ENCODE results near the gene EPB41L4A. TPM values are rescaled to one million over a fixed set of nuclear protein-coding genes. Genes with fewer than 3 reads are reported as not detected.

The EPB41L4A gene
- total RNA-seq, 2 donors from 2014 or later = 7.0 to 16.2 TPM

DNA sequence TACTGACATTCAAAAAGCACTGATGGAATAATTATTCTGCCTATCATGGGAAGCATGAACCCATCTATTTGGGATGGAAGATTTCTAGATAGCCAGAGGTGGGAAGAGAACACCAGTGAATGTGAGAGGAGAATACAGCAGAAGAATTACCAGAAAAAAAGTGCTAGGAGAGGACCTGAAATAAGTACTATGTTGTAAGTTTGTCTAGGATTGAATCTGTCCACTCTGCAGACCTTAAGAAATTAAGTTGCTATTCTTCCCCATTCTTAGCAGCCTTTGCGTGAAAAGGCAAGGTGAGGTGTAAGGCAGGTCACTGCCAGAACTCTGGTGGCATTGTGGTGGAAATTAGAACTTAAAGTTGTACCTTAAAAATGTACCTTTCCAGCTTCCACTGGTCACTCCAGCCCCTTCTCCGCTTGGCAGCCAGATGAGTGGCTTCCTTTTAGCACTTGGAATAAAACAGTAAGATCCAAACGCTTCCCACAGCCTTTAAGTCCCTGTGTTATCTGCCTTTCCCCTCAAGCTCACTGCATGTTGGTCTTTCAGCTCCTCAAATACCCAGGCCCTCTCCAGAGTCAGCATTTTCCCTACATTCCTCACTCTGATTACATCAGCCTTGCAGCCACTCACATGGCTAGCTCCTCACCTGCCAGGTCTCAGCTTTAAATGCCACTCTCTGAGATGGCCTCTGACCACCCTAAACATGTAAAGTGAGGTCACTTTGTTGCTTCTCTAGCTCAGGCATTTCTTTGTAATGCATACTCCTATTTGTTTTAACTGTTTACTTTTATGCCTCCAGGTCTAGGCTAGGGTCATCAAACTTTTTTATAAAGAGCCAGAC lies 253.0 kb downstream of the EPB41L4A start:
- Histone ChIP-seq H3K4me1 (peaks cover 20% of the 10 kb centered on the region), H3K9me3 (no peaks in the 10 kb centered on the region), H3K36me3 (replicated peaks in 1 of 2; ENCODE audit: insufficient read depth in 1 of 2, low read depth in 2 of 2) (peaks cover 6 to 11% of the 10 kb centered on the region in 2 donors), H3K4me3 (no peak overlapping the region), H3K27ac (no peak overlapping the region), H3K27me3 (no peaks in the 10 kb centered on the region)
- intact Hi-C loops (cut with DNase I) = no loop called here
- no peak for DNase-seq
- ATAC-seq = no peak
- WGBS, 2 donors = 76 to 84% methylated on average over 3 of the region's 3 CpGs
- TF ChIP-seq, protein P1, sequence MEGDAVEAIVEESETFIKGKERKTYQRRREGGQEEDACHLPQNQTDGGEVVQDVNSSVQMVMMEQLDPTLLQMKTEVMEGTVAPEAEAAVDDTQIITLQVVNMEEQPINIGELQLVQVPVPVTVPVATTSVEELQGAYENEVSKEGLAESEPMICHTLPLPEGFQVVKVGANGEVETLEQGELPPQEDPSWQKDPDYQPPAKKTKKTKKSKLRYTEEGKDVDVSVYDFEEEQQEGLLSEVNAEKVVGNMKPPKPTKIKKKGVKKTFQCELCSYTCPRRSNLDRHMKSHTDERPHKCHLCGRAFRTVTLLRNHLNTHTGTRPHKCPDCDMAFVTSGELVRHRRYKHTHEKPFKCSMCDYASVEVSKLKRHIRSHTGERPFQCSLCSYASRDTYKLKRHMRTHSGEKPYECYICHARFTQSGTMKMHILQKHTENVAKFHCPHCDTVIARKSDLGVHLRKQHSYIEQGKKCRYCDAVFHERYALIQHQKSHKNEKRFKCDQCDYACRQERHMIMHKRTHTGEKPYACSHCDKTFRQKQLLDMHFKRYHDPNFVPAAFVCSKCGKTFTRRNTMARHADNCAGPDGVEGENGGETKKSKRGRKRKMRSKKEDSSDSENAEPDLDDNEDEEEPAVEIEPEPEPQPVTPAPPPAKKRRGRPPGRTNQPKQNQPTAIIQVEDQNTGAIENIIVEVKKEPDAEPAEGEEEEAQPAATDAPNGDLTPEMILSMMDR (IDR thresholded peaks at IDR 0.05) = no peak
- TF ChIP-seq POLR2A (IDR thresholded peaks at IDR 0.05) = no peak

DNA sequence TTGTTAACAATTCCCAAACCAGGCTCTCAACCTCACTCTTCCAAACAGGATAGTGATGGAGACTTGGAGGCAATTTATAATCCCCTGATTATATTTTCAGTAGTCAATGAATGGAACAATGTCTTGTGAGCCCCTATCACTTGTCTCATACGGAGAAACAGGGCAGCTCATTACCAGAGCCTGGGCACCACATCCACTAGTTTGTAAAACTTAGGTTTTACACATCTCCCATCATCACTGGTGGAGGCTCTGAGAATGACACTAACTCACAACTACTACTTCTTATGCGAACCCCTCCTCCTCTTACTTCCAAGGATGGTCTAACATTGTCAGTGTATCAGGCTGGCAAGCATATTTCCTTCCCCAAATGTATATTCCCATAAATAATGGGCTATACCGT lies 253.7 kb downstream of the EPB41L4A start:
- DNase-seq (no peak), ATAC-seq (no peak)
- Histone ChIP-seq H3K36me3 (replicated peaks in 1 of 2; ENCODE audit: insufficient read depth in 1 of 2, low read depth in 2 of 2) (peaks cover 6 to 11% of the 10 kb centered on the region in 2 donors), H3K9me3 (no peaks in the 10 kb centered on the region), H3K27me3 (no peaks in the 10 kb centered on the region), H3K27ac (no peak overlapping the region), H3K4me3 (no peak overlapping the region), H3K4me1 (peaks cover 22% of the 10 kb centered on the region)
- TF ChIP-seq, protein P1 (IDR thresholded peaks at IDR 0.05) = no peak
- no peak for TF ChIP-seq POLR2A (IDR thresholded peaks at IDR 0.05)
- 74 to 79% methylated on average over 3 of the region's 3 CpGs for WGBS, 2 donors
- intact Hi-C loops (cut with DNase I) = no loop called here

DNA sequence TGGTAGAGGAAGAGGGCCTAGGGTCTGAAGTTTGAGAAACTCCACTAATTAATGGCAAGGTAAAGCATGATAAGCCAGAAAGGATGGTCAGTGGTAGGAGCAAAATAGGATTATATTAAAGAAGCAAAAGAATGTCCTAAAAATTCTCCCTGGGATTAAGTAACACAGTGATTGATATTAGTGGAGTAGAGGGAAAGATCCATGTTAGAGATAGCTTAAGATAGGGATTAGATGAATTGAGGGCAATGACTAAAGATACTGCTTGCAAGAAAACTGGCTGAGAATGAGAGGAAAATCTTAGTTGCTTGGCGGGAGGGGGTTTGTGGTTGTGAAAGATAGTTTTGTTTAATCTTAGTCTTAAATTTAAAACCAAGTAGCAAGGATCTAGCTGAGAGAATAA lies 255.6 kb downstream of the EPB41L4A start:
- ATAC-seq (no peak), DNase-seq (no peak)
- Histone ChIP-seq H3K27ac (no peak overlapping the region), H3K27me3 (no peaks in the 10 kb centered on the region), H3K4me3 (no peak overlapping the region), H3K4me1 (peaks cover 26% of the 10 kb centered on the region), H3K36me3 (replicated peaks in 1 of 2; ENCODE audit: insufficient read depth in 1 of 2, low read depth in 2 of 2) (peaks cover 6 to 11% of the 10 kb centered on the region in 2 donors), H3K9me3 (no peaks in the 10 kb centered on the region)
- WGBS, 2 donors = 85 to 90% methylated on average over 1 of the region's 1 CpG
- TF ChIP-seq POLR2A (IDR thresholded peaks at IDR 0.05) = no peak
- TF ChIP-seq, protein P1 (IDR thresholded peaks at IDR 0.05) = no peak
- intact Hi-C loops (cut with DNase I) = no loop called here

DNA sequence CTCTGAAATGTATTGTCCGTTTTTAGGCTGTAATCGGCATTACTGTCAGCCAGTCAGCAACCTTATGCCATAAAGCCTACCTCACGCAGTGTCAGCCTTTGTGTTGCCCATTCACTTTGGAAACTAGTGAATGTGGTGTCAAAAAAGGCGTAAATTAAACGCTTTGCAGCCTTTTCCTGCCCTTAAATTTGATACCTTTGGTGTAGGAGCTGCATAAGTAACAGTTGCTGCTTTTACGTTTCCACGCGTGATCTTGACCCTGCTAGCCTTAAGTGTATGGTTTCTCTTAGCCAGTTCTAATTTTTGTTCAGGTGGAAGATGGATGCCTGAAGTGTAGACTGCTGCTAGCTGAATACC lies 257.7 kb downstream of the EPB41L4A start:
- no peaks in the 10 kb centered on the region for H3K27me3 ChIP-seq
- DNase-seq = no peak
- H3K9me3 ChIP-seq = no peaks in the 10 kb centered on the region
- intact Hi-C loops (cut with DNase I) = no loop called here
- peak overlapping the region in 3 of 4 donors; percentile 77 to 91 (median 85) for H3K27ac ChIP-seq
- H3K4me1 ChIP-seq = peaks cover 26% of the 10 kb centered on the region
- TF ChIP-seq, protein P1 (IDR thresholded peaks at IDR 0.05) = no peak
- no peak for TF ChIP-seq POLR2A (IDR thresholded peaks at IDR 0.05)
- H3K4me3 ChIP-seq = peak overlapping the region; percentile 29 to 96
- WGBS, 2 donors = 0 to 1% methylated on average over 8 of the region's 8 CpGs
- peaks cover under 1 to 11% of the 10 kb centered on the region in 2 donors for H3K36me3 ChIP-seq (replicated peaks in 1 of 2; ENCODE audit: insufficient read depth in 1 of 2, low read depth in 2 of 2)
- ATAC-seq = no peak

All from body of pancreas (tissue), 4 donors.